BJ (cell line): ENCODE measurements around the gene HMCN1. TPM values are rescaled to one million over a fixed set of nuclear protein-coding genes. Genes with fewer than 3 reads are reported as not detected.
"Not testable (repeated sequence)": the region's sequence is repeated elsewhere in the genome, so short reads cannot be mapped to it uniquely, and the experiment has no call there.

Source experiments
- CTCF ChIA-PET: fragments of 350-600 bp; formaldehyde crosslinking; extraction: SDS; loops from one replicate; lab custom pipeline; 2021; ENCODE audit warnings: antibody characterized with exemption, inconsistent platforms; lab: Yijun Ruan, JAX
- POLR2A ChIA-PET: fragments of 300-600 bp; sonication (Branson Sonifier 250); formaldehyde crosslinking; extraction: SDS; loops from one replicate; lab custom pipeline; 2021; ENCODE audit warnings: antibody characterized with exemption; lab: Charles Lee
- DNase-seq: peaks from one replicate; pipeline ENCODE4 v3.0.0-alpha.2; 2011; ENCODE audit warnings: low read depth
- H3K27me3 ChIP-seq: 2 replicates; pipeline ENCODE4 v1.6.0; 2011; ENCODE audit warnings: low read length; ENCODE audit not compliant: control insufficient read depth, insufficient read depth
- H3K36me3 ChIP-seq: 2 replicates; pipeline ENCODE4 v1.5.1; 2011; ENCODE audit warnings: low read length; ENCODE audit not compliant: control insufficient read depth, insufficient read depth
- H3K4me3 ChIP-seq: 2 replicates; pipeline ENCODE4 v1.5.1; 2011; ENCODE audit warnings: low read depth, mild to moderate bottlenecking, control low read depth, low read length
- polyA plus RNA-seq: library from polyadenylated mRNA; depleted of rRNA; stranded (reverse); fragments of >200 nt; gene quantifications from 2 replicates; pipeline ENCODE4 v1.2.3, GENCODE V29; 2011
- TF ChIP-seq, protein P1 (sequence below): IDR thresholded peaks from 2 replicates; pipeline ENCODE4 v1.5.1; 2011; ENCODE audit warnings: low read depth, mild to moderate bottlenecking, control low read depth, inconsistent platforms, low read length, moderate library complexity; ENCODE audit not compliant: insufficient read depth

Gene HMCN1
- polyA plus RNA-seq, 1 experiment = 13.3 TPM

DNA sequence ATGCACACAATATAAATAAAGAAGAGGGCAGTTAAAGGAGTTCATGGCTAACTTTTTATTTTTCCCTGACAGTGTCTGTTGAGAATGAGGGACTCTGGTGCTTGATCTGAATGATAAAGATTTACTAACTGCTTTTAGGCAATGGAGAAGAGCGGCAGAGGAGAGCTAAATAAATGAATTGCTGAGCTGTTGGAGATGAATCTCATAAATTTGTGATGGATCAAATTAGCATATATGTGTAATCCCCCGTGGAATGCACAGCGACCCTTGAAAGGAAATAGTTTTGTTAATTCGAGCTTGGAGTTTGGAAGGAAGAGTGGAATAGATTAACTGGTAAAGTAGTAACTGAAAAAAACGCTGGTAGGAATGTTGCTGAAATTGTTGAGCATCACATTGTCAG lies 40.2 kb downstream of the HMCN1 start:
- DNase-seq = no peak
- Histone ChIP-seq H3K36me3 (no peaks in the 10 kb centered on the region), H3K27me3 (no peaks in the 10 kb centered on the region), H3K4me3 (no peak overlapping the region)
- ChIA-PET POLR2A (no interaction called here), CTCF (no interaction called here)
- TF ChIP-seq, protein P1, sequence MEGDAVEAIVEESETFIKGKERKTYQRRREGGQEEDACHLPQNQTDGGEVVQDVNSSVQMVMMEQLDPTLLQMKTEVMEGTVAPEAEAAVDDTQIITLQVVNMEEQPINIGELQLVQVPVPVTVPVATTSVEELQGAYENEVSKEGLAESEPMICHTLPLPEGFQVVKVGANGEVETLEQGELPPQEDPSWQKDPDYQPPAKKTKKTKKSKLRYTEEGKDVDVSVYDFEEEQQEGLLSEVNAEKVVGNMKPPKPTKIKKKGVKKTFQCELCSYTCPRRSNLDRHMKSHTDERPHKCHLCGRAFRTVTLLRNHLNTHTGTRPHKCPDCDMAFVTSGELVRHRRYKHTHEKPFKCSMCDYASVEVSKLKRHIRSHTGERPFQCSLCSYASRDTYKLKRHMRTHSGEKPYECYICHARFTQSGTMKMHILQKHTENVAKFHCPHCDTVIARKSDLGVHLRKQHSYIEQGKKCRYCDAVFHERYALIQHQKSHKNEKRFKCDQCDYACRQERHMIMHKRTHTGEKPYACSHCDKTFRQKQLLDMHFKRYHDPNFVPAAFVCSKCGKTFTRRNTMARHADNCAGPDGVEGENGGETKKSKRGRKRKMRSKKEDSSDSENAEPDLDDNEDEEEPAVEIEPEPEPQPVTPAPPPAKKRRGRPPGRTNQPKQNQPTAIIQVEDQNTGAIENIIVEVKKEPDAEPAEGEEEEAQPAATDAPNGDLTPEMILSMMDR = no peak

DNA sequence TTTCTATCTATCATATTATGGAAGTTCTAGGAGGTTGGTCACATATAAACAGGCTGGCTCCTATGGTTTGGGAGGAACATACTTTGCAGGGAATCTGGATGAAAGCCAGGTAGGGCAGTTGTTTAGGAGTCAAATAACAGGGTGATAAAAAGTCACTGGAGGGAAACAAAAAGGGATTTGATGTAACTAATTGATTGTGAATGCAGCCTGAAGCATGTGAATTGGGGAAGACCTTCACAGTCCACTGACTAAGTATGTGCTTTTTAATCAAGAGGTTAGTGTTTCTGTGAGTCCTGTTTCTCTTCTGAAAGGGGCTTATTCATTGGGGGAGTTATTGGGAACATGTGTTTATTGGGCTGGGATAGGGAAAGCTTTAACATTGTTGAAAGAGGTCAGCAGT lies 41.3 kb downstream of the HMCN1 start:
- no peaks in the 10 kb centered on the region for H3K27me3 ChIP-seq
- TF ChIP-seq, protein P1 = no peak
- no peaks in the 10 kb centered on the region for H3K36me3 ChIP-seq
- no peak overlapping the region for H3K4me3 ChIP-seq
- POLR2A ChIA-PET = no interaction called here
- no peak for DNase-seq
- CTCF ChIA-PET = interaction anchor here (0.9 kb wide), 1 partner anchor 11 kb away, joined by 3 read pairs; no protein-coding TSS in a partner anchor

DNA sequence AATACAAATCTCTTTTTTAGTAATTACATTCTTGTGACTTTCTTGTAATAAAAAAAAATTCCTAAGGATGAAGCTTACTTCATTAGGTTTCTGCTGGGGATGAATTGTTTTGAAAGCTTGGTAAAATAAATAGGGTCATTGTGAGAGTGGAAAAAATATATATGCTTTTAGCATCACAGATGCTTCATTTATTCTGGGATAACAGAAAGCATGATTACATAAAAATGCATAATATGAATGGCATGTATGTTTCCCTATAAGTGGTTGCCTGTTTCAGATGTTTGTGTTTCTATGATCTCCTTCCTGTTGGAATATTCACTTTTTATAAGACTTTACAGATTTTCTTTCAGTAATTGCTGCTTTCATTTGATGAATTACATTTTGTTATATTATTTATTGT lies 42.3 kb downstream of the HMCN1 start:
- ChIA-PET CTCF (interaction anchor here (0.6 to 0.9 kb wide), 2 partner anchors 10 to 59 kb away, joined by 3 read pairs; no protein-coding TSS in a partner anchor), POLR2A (interaction anchor here (0.7 kb wide), 1 partner anchor 10 kb away, joined by 8 read pairs; no protein-coding TSS in a partner anchor)
- no peak for DNase-seq
- no peaks in the 10 kb centered on the region for H3K27me3 ChIP-seq
- no peak overlapping the region for H3K4me3 ChIP-seq
- H3K36me3 ChIP-seq = no peaks in the 10 kb centered on the region
- TF ChIP-seq, protein P1 = no peak

DNA sequence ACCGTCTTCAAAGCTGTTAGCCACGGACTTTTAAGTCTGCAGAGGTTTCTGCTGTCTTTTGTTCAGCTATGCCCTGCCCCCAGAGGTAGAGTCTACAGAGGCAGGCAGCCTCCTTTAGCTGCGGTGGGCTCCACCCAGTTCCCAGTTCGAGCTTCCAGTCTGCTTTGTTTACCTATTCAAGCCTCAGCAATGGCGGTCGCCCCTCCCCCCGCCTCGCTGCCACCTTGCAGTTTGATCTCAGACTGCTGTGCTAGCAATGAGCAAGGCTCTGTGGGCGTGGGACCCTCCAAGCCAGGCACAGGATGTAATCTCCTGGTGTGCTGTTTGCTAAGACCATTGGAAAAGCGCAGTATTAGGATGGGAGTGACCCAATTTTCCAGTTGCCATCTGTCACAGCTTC lies 49.7 kb downstream of the HMCN1 start:
- POLR2A ChIA-PET, H3K4me3 ChIP-seq, H3K36me3 ChIP-seq, DNase-seq, H3K27me3 ChIP-seq: not testable (repeated sequence)
- CTCF ChIA-PET = interaction anchor here (0.7 to 2.0 kb wide), 2 partner anchors 32 to 35 kb away, joined by 3 to 4 read pairs; no protein-coding TSS in a partner anchor

DNA sequence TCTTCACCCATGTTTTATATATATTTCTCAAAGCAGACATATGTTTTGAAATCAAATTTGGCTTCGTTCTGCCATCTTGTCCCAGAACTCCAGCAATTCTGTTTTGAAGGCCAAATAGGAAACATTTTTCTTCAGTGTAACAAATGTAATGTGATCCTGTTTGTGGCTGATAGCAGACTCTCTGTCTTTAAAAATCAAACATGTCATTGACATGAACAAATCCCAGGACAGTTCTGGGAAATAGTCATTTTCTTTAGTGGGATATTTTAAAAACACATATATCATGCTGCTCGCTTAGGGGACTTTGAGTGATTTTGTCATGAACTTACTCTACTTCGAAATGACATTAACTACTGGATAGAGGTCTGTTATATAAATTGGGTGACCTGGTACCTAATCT lies 51.4 kb downstream of the HMCN1 start:
- CTCF ChIA-PET = interaction anchor here (1.1 to 2.3 kb wide), 3 partner anchors 15 to 66 kb away, joined by 3 to 9 read pairs (median 5); no protein-coding TSS in a partner anchor
- TF ChIP-seq, protein P1 = no peak
- DNase-seq = no peak
- Histone ChIP-seq H3K4me3 (no peak overlapping the region), H3K27me3 (no peaks in the 10 kb centered on the region), H3K36me3 (no peaks in the 10 kb centered on the region)
- POLR2A ChIA-PET = no interaction called here

DNA sequence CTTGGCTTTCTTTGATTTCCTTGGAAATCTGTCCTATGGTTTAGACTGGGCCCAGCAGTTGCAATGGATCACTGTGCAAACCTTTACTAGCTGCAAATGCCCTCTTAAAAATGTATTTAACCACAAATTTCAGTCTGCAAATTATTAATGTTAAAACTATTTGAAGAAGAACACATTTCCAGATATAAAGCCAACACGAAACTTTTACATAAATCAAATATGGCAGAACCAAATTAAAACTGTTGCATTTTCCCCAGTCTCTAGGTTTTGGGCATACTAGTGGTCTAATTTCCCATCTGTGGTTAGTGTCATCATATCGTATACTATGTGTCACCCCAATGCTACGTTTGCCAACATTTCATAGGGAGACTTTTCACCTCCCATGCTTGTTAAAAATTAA lies 52.3 kb downstream of the HMCN1 start:
- POLR2A ChIA-PET = interaction anchor here (0.6 kb wide), 1 partner anchor 10 kb away, joined by 8 read pairs; no protein-coding TSS in a partner anchor
- CTCF ChIA-PET = interaction anchor here (0.7 to 2.3 kb wide), 4 partner anchors 10 to 67 kb away, joined by 3 to 9 read pairs (median 4); no protein-coding TSS in a partner anchor
- Histone ChIP-seq H3K36me3 (no peaks in the 10 kb centered on the region), H3K27me3 (no peaks in the 10 kb centered on the region), H3K4me3 (no peak overlapping the region)
- TF ChIP-seq, protein P1 = no peak
- DNase-seq = peak; percentile 33
